HG03064 (cell line): ENCODE results near the gene CSRP3.
A peak's percentile ranks its signal among the peaks of the same experiment; 100 is the strongest.

ENCODE experiments used
- ATAC-seq: cut with Tn5 transposase; IDR thresholded peaks from one replicate; pipeline ENCODE4 v1.9.1; 2021; ENCODE audit warnings: low read depth; ENCODE audit not compliant: unreplicated experiment

Gene CSRP3

DNA sequence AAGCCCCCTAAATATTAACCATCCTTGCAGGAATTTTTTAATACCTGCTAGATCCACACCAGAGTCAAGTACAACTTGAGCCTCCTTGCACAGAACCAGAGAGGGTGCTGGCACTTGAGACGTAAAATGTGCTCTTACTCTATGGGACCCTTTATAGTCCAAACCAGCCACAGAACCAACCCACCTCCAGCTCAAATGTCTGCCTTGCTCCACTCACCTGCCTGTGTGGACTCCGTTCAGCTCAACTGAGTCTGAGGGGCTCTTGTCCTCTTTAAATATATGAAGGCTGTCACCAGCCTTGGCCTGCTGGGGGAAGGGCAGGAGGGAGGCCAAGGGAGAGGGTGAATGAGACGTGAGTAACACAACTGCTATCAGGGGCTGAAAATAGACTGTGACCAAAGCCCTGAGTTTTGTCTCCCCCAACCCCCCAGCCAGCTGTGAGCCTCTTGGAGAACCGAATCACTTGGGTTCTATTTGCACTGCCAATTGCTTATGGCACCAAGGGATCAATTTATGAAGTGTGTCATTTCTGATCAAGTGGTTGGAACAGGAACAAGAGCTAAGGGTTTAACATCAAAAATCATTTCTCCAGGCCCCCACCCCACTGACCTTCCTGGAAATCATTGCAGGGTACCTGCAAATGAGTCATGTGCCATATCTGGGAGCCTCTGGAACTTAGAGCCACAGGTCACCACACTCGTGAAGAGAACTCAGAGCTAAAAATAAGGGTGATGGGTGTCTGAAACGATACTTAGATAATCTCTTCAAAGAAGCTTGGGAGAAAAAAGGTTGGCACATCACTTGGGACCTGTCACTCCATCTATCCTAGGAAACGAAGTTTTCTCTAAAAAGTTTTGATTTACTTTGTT lies at the start of gene CSRP3:
Gene CSRP3 (minus strand): TSS at position 247 of the 869 bp plus-strand sequence. CDS start 9,535 bp downstream, outside the sequence.
- ATAC-seq = no peak

GRCh38 chr11:19251577-19251976 lies 49.8 kb upstream of the CSRP3 start:
- no peak for ATAC-seq

DNA sequence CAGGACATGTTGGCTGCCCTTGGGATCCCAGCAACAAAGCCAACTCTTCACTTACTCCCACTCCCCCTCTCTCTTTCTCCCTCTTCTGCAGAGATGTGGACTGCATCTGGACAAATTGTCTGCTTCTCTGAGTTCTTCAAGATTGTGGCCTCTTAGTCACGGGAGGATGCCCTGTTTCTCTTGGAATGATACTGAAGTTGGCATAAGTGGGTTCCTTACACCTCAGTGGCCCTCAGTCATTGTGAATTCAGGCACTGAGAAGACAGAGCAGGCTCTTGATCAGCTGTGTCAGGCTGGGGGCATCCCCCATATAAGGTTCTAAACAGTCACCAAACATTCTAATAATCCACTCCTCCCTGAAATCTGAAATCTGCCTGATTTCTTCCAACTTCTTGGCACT lies 45.0 kb upstream of the CSRP3 start:
- no peak for ATAC-seq

DNA sequence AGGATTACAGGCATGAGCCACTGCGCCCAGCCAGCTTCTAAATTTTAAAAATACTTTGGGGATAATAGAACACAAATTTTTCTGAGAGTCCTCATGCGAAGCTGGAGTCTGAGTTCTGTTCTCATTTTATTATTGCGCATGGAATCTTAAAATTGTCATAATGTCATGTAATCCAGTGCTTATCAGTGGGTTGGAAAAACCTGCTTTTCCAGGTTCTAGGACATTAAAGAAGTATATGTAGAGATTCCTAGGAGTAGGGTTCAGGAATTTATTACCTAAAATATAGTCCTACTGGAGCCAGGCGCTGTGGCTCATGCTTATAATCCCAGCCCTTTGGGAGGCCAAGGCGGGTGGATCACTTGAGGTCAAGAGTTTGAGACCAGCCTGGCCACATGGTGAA lies 43.6 kb upstream of the CSRP3 start:
- ATAC-seq = no peak

DNA sequence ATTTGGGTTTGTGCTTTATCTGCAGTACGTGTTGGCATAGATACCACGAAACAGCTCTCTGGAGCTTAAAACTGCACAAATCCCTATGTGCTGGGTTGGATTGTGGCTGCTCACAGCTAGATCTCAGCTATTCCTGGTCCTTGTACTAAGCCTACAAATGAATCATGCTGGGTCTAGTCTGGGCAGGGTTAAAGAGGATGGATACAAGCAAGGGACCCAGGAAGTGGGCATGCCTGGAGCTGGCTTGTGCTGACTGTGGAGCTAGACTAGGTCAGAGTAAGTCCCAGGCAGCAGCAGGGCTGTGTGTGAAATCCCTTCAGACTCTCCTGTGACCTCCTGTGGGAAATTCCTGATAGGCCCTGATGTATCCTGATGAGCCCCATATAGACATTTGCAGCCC lies 42.8 kb upstream of the CSRP3 start:
- ATAC-seq = no peak

DNA sequence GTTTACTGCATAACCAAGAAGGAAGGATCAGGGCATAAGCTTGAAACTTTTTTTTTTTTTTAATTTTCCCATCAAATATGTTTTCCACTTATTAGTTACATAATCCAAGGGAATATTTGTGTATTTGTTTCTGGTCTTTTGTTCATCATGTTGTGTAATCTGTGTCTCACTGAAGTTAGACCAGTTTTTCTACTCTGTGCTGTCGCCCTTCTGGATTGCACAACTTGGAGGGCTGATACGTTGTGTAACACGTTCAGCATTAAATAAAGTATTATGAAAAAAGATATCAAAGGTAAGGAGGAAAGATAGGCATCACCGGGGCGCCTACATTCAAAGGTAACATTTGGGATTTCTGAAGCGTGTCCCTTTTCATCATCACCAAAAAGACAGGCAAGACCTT lies 42.3 kb upstream of the CSRP3 start:
- no peak for ATAC-seq

DNA sequence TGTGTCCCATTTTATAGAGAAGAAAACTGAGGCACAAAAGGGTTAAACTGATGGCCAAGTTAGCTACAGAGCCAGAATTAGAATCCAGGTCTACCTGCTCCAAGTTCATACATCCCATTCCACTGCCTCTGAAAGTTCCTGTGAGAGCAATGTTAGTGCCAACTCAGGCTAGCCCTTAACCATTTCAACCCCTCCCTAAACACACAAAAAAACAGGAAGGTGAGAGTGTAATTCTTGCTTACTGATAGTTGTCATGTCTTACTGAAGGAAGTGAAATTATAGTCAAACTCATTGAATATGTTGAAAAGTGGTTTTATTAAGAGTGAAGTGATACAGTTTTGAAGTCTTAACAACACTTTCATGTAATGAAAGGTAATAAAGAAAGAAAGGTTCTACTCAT lies 41.8 kb upstream of the CSRP3 start:
- ATAC-seq = no peak

- ATAC-seq = no peak
Observed at GRCh38 chr11:19243143-19243542, 41.4 kb upstream of the CSRP3 start.

- no peak for ATAC-seq
Observed at GRCh38 chr11:19242179-19242932, 40.6 kb upstream of the CSRP3 start.

GRCh38 chr11:19241260-19242178 lies 39.7 kb upstream of the CSRP3 start:
- ATAC-seq = peak; percentile 39

- ATAC-seq = peak; percentile 82
Observed at GRCh38 chr11:19240420-19241259, 38.9 kb upstream of the CSRP3 start, which contains the start of gene E2F8. Gene E2F8 (minus strand): TSS chr11:19240945. CDS start chr11:19240121, 824 bp downstream.

DNA sequence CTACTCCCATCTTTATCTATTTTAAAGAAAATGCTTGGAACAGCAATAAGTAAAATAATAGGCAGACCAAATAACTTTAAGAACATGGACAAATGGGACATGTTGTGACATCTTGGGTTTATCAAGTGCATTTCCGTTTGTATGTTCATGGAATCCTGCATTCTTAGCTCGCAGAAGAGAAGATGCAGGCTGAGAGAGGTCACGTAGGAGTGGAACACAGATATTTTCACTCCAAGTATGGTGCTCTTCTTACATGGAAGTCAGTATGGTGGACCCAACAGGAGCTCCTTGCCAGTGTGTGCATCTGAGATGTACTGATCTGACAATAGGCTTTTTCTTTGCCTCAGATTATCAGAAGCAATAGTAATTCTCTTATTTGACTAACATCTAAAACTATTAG lies 37.3 kb upstream of the CSRP3 start:
- ATAC-seq = no peak

- ATAC-seq = no peak
Observed at GRCh38 chr11:19237813-19238212, 36.0 kb upstream of the CSRP3 start.

DNA sequence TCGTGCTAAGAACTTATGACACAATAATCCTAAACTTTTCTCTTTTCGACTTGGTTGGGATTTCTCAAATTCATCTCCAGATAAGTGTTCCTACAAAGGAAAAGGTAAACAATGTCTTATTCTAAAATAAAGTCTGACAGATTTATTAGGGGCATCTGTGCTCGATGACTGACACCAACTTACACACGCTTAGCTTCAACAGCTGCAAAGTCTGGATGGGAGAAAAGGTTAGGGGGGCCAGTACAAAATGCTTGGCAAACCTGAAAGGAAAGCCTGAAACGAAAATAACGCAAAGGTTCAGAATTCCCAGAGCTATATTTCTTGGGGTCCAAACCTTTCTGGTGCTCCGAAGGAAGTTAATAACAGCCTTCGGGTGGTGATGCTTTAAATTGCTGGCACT lies 35.6 kb upstream of the CSRP3 start:
- ATAC-seq = no peak

GRCh38 chr11:19234231-19234817 lies 32.5 kb upstream of the CSRP3 start:
- no peak for ATAC-seq

- ATAC-seq = no peak
Observed at GRCh38 chr11:19232910-19233503, 31.2 kb upstream of the CSRP3 start.

DNA sequence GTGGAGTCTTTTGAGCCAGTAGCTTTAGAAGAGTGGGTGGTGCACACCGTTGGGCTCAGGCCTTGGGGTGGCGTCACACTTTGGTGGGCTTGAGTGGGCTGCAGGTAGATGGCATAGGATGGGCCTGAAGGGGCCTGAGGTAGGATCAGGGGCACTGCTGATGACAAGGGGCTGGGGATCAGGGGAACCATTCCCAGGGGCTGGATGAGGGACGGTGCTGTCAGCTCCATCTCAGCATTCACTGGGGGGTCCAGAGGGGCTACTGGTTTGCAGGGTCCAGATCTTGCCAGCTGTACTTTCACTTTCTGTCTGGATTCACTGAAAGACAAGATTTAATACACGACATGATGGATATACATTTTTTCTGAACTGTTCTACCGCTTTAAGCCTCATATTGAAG lies 27.9 kb upstream of the CSRP3 start:
- no peak for ATAC-seq

GRCh38 chr11:19228968-19229367 lies 27.2 kb upstream of the CSRP3 start:
- no peak for ATAC-seq
